OCI-LY1 (cell line): ENCODE data around the gene DYRK3.

Experiments used
- EZH2 ChIP-seq: fragments of 200-600 bp; sonication (generic), shearing (Covaris generic); IDR thresholded peaks from 2 replicates; pipeline ENCODE4 v1.8.0; 2017; ENCODE audit warnings: borderline replicate concordance, mixed run types, mild to moderate bottlenecking, antibody characterized with exemption, low read length, moderate library complexity, mixed read lengths
- TF ChIP-seq, protein P1 (sequence below): fragments of 200-600 bp; sonication (generic), shearing (Covaris generic); IDR thresholded peaks from 2 replicates; pipeline ENCODE4 v1.5.1; 2017; ENCODE audit warnings: mild to moderate bottlenecking, antibody characterized with exemption, low read length, moderate library complexity, mixed read lengths

- TF ChIP-seq, protein P1, sequence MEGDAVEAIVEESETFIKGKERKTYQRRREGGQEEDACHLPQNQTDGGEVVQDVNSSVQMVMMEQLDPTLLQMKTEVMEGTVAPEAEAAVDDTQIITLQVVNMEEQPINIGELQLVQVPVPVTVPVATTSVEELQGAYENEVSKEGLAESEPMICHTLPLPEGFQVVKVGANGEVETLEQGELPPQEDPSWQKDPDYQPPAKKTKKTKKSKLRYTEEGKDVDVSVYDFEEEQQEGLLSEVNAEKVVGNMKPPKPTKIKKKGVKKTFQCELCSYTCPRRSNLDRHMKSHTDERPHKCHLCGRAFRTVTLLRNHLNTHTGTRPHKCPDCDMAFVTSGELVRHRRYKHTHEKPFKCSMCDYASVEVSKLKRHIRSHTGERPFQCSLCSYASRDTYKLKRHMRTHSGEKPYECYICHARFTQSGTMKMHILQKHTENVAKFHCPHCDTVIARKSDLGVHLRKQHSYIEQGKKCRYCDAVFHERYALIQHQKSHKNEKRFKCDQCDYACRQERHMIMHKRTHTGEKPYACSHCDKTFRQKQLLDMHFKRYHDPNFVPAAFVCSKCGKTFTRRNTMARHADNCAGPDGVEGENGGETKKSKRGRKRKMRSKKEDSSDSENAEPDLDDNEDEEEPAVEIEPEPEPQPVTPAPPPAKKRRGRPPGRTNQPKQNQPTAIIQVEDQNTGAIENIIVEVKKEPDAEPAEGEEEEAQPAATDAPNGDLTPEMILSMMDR: no peak
- TF ChIP-seq EZH2: no peak
Observed at GRCh38 chr1:206682111-206682510, 46.8 kb downstream of the DYRK3 start.
